ENCODE data around the gene COTL1. TPM values are rescaled to one million over a fixed set of nuclear protein-coding genes. Genes with fewer than 3 reads are reported as not detected.

The COTL1 gene
- total and polyA plus RNA-seq, 9 of the 15 experiments (the other 6 are each of a cell fraction or from before 2014, with no cell fraction given) = 27.7 to 185 (median 72.5) TPM

GRCh38 chr16:84593825-84594724 is 23.8 kb downstream of the COTL1 start (continued):
- TF ChIP-seq ARID3A (IDR thresholded peaks at IDR 0.05; ENCODE audit: borderline replicate concordance, low read depth, low read length) (no peak), SIX5 (IDR thresholded peaks at IDR 0.05; ENCODE audit: borderline replicate concordance in 1 of 2, insufficient read depth in 1 of 2, low read depth in 1 of 2, low read length in 2 of 2) (no peak; a peak in 1 of 4 replicates), ATF1 (CRISPR knock-in tag; IDR thresholded peaks at IDR 0.05) (no peak), ATF1 (tag; IDR thresholded peaks at IDR 0.05) (peak; percentile 88), L3MBTL2 (IDR thresholded peaks at IDR 0.05) (peak; percentile 89), ESRRA (IDR thresholded peaks at IDR 0.05; ENCODE audit: borderline replicate concordance, low read depth) (peak; percentile 83; the same call in 1 of the 2 replicates), U2AF2 (optimal IDR thresholded peaks at IDR 0.05; ENCODE audit: low read depth, low read length) (no peak), EZH2 (IDR thresholded peaks at IDR 0.05; ENCODE audit: borderline replicate concordance, low read depth, low read length) (no peak), PRDM10 (IDR thresholded peaks at IDR 0.05; ENCODE audit: partially characterized antibody) (peak; percentile 75), HNRNPUL1 (IDR thresholded peaks at IDR 0.05; ENCODE audit: low read length) (no peak), E2F8 (IDR thresholded peaks at IDR 0.05; ENCODE audit: low read depth, partially characterized antibody) (peak; percentile 73), ZNF224 (CRISPR knock-in tag; IDR thresholded peaks at IDR 0.05) (no peak), BRCA1 (IDR thresholded peaks at IDR 0.05) (no peak), BRCA1 (CRISPR knock-in tag; IDR thresholded peaks at IDR 0.05) (no peak), IRF1 (CRISPR knock-in tag; IDR thresholded peaks at IDR 0.05; ENCODE audit: borderline replicate concordance) (no peak), FOXA1 (IDR thresholded peaks at IDR 0.05; ENCODE audit: borderline replicate concordance) (no peak), GATAD2A (IDR thresholded peaks at IDR 0.05) (peak; percentile 81)

Data from K562 (cell line).